ENCODE results near the gene GLI3.

GLI3 gene

GRCh38 chr7:41969561-41970105 lies 267.4 kb downstream of the GLI3 start:
- no peak overlapping the region for H3K4me2 ChIP-seq (ENCODE audit: low read length)
- no peak overlapping the region for H3K9ac ChIP-seq (ENCODE audit: low read depth, low read length)
- H3K9me3 ChIP-seq (replicated peaks; ENCODE audit: low read length), result no peaks in the 10 kb centered on the region
- no peak overlapping the region for H3K4me3 ChIP-seq (ENCODE audit: low read length)
- H3K4me1 ChIP-seq (ENCODE audit: control insufficient read depth, insufficient read depth, low read length), result peaks cover 17% of the 10 kb centered on the region
- no peaks in the 10 kb centered on the region for H3K27me3 ChIP-seq (ENCODE audit: control insufficient read depth, insufficient read depth, low read length)
- H3K36me3 ChIP-seq (ENCODE audit: insufficient read depth, low read length), result peaks cover 14% of the 10 kb centered on the region

GRCh38 chr7:41967156-41967555 lies 269.9 kb downstream of the GLI3 start:
- H3K36me3 ChIP-seq (ENCODE audit: insufficient read depth, low read length), result peaks cover 18% of the 10 kb centered on the region
- H3K27me3 ChIP-seq (ENCODE audit: control insufficient read depth, insufficient read depth, low read length), result no peaks in the 10 kb centered on the region
- H3K4me1 ChIP-seq (ENCODE audit: control insufficient read depth, insufficient read depth, low read length), result peaks cover 17% of the 10 kb centered on the region
- H3K9ac ChIP-seq (ENCODE audit: low read depth, low read length), result no peak overlapping the region
- H3K4me3 ChIP-seq (ENCODE audit: low read length), result no peak overlapping the region
- no peak overlapping the region for H3K4me2 ChIP-seq (ENCODE audit: low read length)
- H3K9me3 ChIP-seq (replicated peaks; ENCODE audit: low read length), result no peaks in the 10 kb centered on the region

- H3K9ac ChIP-seq (ENCODE audit: low read depth, low read length), result no peak overlapping the region
- peaks cover 15% of the 10 kb centered on the region for H3K4me1 ChIP-seq (ENCODE audit: control insufficient read depth, insufficient read depth, low read length)
- H3K4me3 ChIP-seq (ENCODE audit: low read length), result no peak overlapping the region
- no peaks in the 10 kb centered on the region for H3K27me3 ChIP-seq (ENCODE audit: control insufficient read depth, insufficient read depth, low read length)
- no peaks in the 10 kb centered on the region for H3K9me3 ChIP-seq (replicated peaks; ENCODE audit: low read length)
- H3K4me2 ChIP-seq (ENCODE audit: low read length), result no peak overlapping the region
- H3K36me3 ChIP-seq (ENCODE audit: insufficient read depth, low read length), result peaks cover 14% of the 10 kb centered on the region
Observed at GRCh38 chr7:41965951-41966505, 271.0 kb downstream of the GLI3 start.

- no peaks in the 10 kb centered on the region for H3K27me3 ChIP-seq (ENCODE audit: control insufficient read depth, insufficient read depth, low read length)
- no peaks in the 10 kb centered on the region for H3K9me3 ChIP-seq (replicated peaks; ENCODE audit: low read length)
- H3K4me3 ChIP-seq (ENCODE audit: low read length), result no peak overlapping the region
- H3K4me1 ChIP-seq (ENCODE audit: control insufficient read depth, insufficient read depth, low read length), result peaks cover 11% of the 10 kb centered on the region
- H3K9ac ChIP-seq (ENCODE audit: low read depth, low read length), result no peak overlapping the region
- peaks cover 14% of the 10 kb centered on the region for H3K36me3 ChIP-seq (ENCODE audit: insufficient read depth, low read length)
- H3K4me2 ChIP-seq (ENCODE audit: low read length), result no peak overlapping the region
Observed at GRCh38 chr7:41964849-41965745, 271.9 kb downstream of the GLI3 start.

- H3K27me3 ChIP-seq (ENCODE audit: control insufficient read depth, insufficient read depth, low read length), result no peaks in the 10 kb centered on the region
- H3K9me3 ChIP-seq (replicated peaks; ENCODE audit: low read length), result no peaks in the 10 kb centered on the region
- peaks cover 14% of the 10 kb centered on the region for H3K36me3 ChIP-seq (ENCODE audit: insufficient read depth, low read length)
- peaks cover 11% of the 10 kb centered on the region for H3K4me1 ChIP-seq (ENCODE audit: control insufficient read depth, insufficient read depth, low read length)
- no peak overlapping the region for H3K4me3 ChIP-seq (ENCODE audit: low read length)
- H3K9ac ChIP-seq (ENCODE audit: low read depth, low read length), result no peak overlapping the region
- H3K4me2 ChIP-seq (ENCODE audit: low read length), result no peak overlapping the region
Observed at GRCh38 chr7:41964183-41964753, 272.7 kb downstream of the GLI3 start.

- H3K27me3 ChIP-seq (ENCODE audit: control insufficient read depth, insufficient read depth, low read length), result no peaks in the 10 kb centered on the region
- peaks cover 18% of the 10 kb centered on the region for H3K4me1 ChIP-seq (ENCODE audit: control insufficient read depth, insufficient read depth, low read length)
- no peak overlapping the region for H3K9ac ChIP-seq (ENCODE audit: low read depth, low read length)
- H3K36me3 ChIP-seq (ENCODE audit: insufficient read depth, low read length), result no peaks in the 10 kb centered on the region
- peak overlapping the region; percentile 66 for H3K4me2 ChIP-seq (ENCODE audit: low read length)
- H3K4me3 ChIP-seq (ENCODE audit: low read length), result no peak overlapping the region
- no peaks in the 10 kb centered on the region for H3K9me3 ChIP-seq (replicated peaks; ENCODE audit: low read length)
Observed at GRCh38 chr7:41956705-41957104, 280.3 kb downstream of the GLI3 start.

- H3K4me3 ChIP-seq (ENCODE audit: low read length), result no peak overlapping the region
- H3K9ac ChIP-seq (ENCODE audit: low read depth, low read length), result no peak overlapping the region
- peaks cover 18% of the 10 kb centered on the region for H3K4me1 ChIP-seq (ENCODE audit: control insufficient read depth, insufficient read depth, low read length)
Observed at GRCh38 chr7:41955893-41956675, 280.9 kb downstream of the GLI3 start.

GRCh38 chr7:41955451-41955850 lies 281.6 kb downstream of the GLI3 start:
- H3K9ac ChIP-seq (ENCODE audit: low read depth, low read length), result no peak overlapping the region
- H3K4me2 ChIP-seq (ENCODE audit: low read length), result peak overlapping the region; percentile 47
- peaks cover 18% of the 10 kb centered on the region for H3K4me1 ChIP-seq (ENCODE audit: control insufficient read depth, insufficient read depth, low read length)
- no peaks in the 10 kb centered on the region for H3K27me3 ChIP-seq (ENCODE audit: control insufficient read depth, insufficient read depth, low read length)
- no peaks in the 10 kb centered on the region for H3K9me3 ChIP-seq (replicated peaks; ENCODE audit: low read length)
- H3K4me3 ChIP-seq (ENCODE audit: low read length), result no peak overlapping the region
- no peaks in the 10 kb centered on the region for H3K36me3 ChIP-seq (ENCODE audit: insufficient read depth, low read length)

More at GRCh38 chr7:41955893-41956675, 280.9 kb downstream of the GLI3 start:
- no peaks in the 10 kb centered on the region for H3K27me3 ChIP-seq (ENCODE audit: control insufficient read depth, insufficient read depth, low read length)
- H3K36me3 ChIP-seq (ENCODE audit: insufficient read depth, low read length), result no peaks in the 10 kb centered on the region
- peak overlapping the region; percentile 66 for H3K4me2 ChIP-seq (ENCODE audit: low read length)
- H3K9me3 ChIP-seq (replicated peaks; ENCODE audit: low read length), result no peaks in the 10 kb centered on the region

- H3K4me2 ChIP-seq (ENCODE audit: low read length), result no peak overlapping the region
- H3K4me1 ChIP-seq (ENCODE audit: control insufficient read depth, insufficient read depth, low read length), result peaks cover 18% of the 10 kb centered on the region
- no peaks in the 10 kb centered on the region for H3K27me3 ChIP-seq (ENCODE audit: control insufficient read depth, insufficient read depth, low read length)
- H3K36me3 ChIP-seq (ENCODE audit: insufficient read depth, low read length), result no peaks in the 10 kb centered on the region
- H3K9me3 ChIP-seq (replicated peaks; ENCODE audit: low read length), result no peaks in the 10 kb centered on the region
- no peak overlapping the region for H3K4me3 ChIP-seq (ENCODE audit: low read length)
- no peak overlapping the region for H3K9ac ChIP-seq (ENCODE audit: low read depth, low read length)
Observed at GRCh38 chr7:41954976-41955375, 282.0 kb downstream of the GLI3 start.

GRCh38 chr7:41948503-41948902 lies 288.5 kb downstream of the GLI3 start:
- H3K36me3 ChIP-seq (ENCODE audit: insufficient read depth, low read length), result no peaks in the 10 kb centered on the region
- peaks cover 10% of the 10 kb centered on the region for H3K27me3 ChIP-seq (ENCODE audit: control insufficient read depth, insufficient read depth, low read length)
- no peak overlapping the region for H3K4me2 ChIP-seq (ENCODE audit: low read length)
- no peak overlapping the region for H3K4me3 ChIP-seq (ENCODE audit: low read length)
- no peaks in the 10 kb centered on the region for H3K9me3 ChIP-seq (replicated peaks; ENCODE audit: low read length)
- no peak overlapping the region for H3K9ac ChIP-seq (ENCODE audit: low read depth, low read length)
- no peaks in the 10 kb centered on the region for H3K4me1 ChIP-seq (ENCODE audit: control insufficient read depth, insufficient read depth, low read length)

- Histone ChIP-seq H3K4me3 (ENCODE audit: low read length) (no peak overlapping the region), H3K9ac (ENCODE audit: low read depth, low read length) (no peak overlapping the region)
Observed at GRCh38 chr7:41943094-41943577, 293.9 kb downstream of the GLI3 start.

More at GRCh38 chr7:41943094-41943577, 293.9 kb downstream of the GLI3 start:
- Histone ChIP-seq H3K27me3 (ENCODE audit: control insufficient read depth, insufficient read depth, low read length) (peaks cover 13% of the 10 kb centered on the region), H3K9me3 (replicated peaks; ENCODE audit: low read length) (no peaks in the 10 kb centered on the region), H3K36me3 (ENCODE audit: insufficient read depth, low read length) (no peaks in the 10 kb centered on the region), H3K4me1 (ENCODE audit: control insufficient read depth, insufficient read depth, low read length) (no peaks in the 10 kb centered on the region), H3K4me2 (ENCODE audit: low read length) (peak overlapping the region; percentile 78)
